ENCODE results near the gene C12orf42.

The C12orf42 gene

DNA sequence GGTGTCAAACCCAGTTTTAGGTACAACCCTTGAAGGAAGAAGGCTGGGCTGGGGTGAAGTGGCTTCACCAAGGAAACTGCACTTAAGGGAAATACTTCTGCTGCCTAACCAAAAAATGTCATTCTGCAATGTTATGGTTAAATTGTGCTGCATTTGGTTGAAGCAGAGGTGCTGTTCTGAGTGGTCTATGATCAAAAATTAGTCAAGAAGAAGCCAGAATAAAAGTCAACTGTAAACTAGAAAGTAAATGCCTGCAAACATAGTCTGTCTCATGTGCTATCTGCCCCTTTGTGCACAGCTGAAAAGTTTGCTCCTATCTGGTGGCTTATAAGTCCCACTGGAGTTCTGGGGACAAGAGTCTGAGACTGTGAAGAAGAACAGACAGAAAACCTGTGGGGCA, 158.8 kb downstream of the C12orf42 start:
- no peak for DNase-seq (ENCODE audit: low read depth in 2 of 2)

DNA sequence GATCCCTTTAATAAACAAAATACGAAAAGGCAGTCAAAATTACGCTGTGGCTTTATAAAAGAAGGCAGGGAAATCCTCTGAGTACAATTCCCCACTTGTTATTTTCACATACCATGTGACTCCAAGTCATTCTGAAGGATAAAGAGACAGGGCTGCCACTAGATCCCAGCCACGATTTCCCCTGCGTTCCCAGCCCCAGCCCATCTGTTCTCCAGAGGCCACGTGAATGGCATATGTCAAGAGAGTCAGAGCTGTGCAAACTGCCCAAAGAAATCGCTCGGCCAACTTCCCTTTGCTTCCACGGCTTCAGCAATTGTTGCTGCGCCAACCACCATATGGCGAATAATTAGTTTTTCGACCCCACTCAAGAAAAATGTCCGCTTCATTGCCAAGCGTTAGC, 161.3 kb downstream of the C12orf42 start:
- no peak for DNase-seq (ENCODE audit: low read depth in 2 of 2)

DNA sequence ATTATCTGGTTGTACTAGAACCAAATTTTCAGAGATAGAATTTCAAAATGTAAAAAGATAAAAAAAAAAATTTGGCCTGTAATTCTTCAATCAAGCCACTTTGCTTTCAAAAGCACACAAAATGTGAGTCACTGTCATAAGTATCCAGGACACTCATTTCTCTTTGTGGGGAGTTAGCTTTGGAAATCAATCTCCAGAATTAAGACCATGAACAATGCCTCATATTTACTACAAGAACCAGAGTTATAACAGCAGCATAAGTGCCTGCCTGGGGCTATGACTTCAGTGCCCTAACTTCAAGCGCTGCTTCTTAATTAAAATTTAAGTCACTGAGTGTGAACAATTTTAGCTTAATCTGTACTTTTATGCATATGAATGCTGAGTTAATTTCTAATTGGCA, 162.1 kb downstream of the C12orf42 start:
- DNase-seq (ENCODE audit: low read depth in 2 of 2) = no peak

DNA sequence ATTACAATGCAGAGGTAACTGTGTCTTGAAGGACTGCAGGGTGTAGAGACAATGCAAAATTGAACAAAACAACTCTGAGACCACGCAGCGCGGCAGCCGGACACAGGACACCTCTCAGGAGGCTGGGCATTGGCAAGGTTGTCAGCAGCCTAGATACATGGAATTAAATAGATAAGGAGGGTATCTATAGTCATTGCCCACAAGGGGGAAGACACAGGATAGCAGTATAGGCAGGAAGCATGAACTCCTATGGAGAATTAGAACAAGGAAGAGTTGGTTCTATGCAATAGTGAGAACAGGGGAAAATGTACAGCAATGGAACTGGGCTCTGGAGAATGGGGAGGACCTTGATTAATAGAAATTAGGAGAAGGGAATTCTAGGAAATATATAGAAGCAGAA, 164.1 kb downstream of the C12orf42 start:
- DNase-seq (ENCODE audit: low read depth in 2 of 2) = no peak

DNA sequence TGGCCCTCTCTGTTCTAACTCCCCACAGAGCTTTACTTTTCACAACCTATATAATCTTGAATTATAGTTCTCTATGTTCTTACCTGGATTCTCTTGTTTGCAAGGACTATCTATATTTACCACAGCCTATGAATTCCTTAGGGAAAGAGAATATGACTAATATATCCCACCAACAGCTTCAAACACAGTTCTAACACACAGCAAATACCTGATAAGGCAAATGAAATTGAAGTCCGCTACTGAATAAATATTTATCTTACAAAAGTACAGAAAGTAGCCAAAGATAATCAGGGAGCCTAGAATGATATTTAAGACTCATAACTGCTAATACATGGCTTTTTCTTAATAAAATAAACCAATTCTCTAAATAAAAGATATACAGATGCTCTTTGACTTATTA, 165.1 kb downstream of the C12orf42 start:
- DNase-seq (ENCODE audit: low read depth in 2 of 2) = no peak

DNA sequence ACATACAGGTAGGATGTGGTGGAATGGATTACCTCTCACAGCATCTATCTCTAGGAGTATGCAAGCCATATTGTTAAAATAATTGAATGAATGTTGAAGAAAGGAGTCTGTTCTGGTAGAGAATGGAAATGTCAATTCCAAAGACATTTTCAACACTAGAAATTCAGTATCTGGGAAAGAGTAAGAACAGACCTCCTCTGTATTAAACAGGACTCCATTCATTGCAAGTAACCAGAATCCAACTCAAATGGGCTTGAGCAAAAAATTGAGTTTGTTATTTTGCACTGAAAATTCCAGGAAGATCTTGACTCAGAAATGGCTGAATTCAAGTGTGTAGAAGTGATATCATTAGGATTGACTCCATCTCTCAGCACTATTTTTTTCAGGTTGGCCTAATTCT, 168.1 kb downstream of the C12orf42 start:
- no peak for DNase-seq (ENCODE audit: low read depth in 2 of 2)

DNA sequence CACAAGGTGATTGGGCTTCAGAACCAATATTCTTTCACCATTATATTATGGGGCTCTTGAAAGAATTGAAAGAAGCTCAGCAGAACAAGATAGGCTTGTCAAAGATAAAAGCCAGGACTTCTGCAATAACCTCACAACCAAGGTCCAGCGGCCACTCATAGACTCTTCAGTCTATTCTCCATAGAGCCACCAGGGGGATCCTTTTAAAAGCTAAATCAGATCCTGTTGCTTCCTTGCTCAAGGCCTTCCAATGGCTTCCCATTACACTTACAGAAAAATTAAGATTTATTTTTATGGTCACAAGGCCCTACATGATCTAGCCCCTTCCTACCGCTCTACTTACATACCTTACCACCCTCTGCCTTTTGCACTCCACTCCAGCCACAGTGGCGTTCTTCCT, 169.6 kb downstream of the C12orf42 start:
- DNase-seq (ENCODE audit: low read depth in 2 of 2) = no peak

DNA sequence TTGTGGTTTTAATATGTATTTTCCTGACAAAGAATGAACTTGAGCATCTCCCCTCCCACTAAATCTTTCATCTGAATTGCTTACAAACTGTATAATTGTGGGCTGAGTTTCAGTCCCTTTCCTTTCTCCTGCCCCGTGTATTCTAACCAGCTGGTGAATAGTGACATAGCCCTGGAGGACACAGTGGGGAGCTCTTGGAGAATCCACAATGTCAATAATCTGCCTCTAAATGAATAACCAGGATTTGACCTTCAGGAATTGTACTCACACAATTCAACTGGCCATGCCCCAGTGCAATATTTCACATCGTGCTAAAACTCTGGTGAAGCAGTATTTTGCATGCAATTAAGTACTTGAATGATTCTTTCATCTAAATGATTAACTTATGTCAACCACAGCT, 177.2 kb downstream of the C12orf42 start:
- no peak for DNase-seq (ENCODE audit: low read depth in 2 of 2)

DNA sequence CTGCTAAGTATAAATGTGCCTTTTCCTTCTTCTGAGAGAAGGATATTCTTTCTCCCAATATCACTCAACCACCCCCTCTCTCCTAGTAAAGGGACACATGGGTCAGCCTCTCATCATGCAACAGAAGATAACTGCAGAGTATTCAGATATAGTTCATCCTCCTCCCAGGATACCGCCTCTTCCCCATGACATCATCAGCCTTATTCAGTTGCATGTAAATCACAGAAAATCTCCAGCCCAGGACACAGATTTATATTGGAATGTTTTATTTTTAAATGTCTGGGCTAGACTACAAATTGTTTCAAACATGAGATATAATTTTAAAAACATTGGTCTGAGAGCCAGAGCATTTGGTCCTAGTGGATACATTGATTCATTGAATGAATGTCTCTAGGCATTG, 178.5 kb downstream of the C12orf42 start:
- no peak for DNase-seq (ENCODE audit: low read depth in 2 of 2)

DNA sequence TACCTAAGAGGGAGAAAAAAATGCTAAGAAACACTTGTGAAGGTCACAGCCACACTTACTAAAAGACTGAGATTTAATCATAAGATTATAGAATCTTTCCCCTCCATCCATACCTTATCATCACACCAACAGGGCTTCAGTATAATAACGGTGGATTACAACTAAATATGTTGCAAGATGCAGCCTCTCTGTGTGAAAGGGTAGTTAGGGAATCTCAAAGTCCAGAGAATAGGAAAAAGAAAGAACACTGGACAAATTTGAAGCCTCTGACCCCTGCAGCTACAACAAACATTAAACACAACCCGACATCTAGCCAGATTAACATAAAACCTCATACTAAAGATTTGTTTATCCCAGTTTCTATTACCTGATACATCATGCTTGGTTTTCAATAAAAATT, 181.0 kb downstream of the C12orf42 start:
- no peak for DNase-seq (ENCODE audit: low read depth in 2 of 2)

DNA sequence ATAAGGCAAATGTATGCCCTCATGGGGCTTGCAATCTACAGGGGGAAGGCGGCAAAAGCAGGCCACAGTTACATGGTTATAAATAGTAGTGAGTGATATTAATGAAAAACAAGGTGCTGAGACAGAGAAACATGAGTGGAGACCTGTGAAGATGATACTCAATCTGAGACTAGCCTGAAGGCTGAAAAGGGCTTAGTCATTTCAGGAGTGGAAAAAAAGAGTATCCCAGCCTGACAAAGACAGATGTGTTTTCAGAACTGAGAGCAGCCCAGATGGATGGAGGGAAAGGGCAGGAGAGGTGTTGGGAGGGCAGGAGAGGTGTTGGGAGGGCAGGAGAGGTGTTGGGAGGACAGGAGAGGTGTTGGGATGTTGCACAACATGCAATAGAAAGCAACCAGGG, 181.9 kb downstream of the C12orf42 start:
- DNase-seq (ENCODE audit: low read depth in 2 of 2) = no peak

DNA sequence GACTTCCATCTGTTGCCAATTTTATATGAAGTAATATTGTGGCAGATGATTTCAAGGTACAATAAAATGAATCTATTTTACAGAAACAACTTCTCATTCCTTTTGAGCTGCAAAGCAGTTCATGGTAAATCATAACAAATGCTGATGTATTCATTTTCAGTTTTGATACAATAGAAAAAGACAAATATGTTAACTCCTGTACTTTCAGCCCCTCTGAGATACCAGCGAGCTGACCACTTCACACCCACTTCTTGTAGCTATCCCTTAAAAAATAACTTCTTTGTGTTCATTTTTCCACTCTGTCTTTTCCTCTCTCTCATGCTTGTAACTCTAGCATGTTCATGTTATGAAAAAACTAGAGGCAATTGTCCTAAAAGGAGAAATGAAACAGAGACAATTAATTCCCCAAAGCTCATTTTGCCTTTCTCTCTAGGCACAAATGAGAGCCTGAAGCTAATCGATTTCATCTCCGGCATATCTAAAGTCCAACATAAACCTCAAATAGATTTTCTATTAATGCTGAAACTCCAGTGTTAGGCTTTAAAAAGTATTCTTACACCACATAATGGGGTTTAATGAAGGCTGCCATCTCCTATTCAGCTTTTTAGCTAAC, 182.9 kb downstream of the C12orf42 start:
- DNase-seq (ENCODE audit: low read depth in 2 of 2) = no peak

DNA sequence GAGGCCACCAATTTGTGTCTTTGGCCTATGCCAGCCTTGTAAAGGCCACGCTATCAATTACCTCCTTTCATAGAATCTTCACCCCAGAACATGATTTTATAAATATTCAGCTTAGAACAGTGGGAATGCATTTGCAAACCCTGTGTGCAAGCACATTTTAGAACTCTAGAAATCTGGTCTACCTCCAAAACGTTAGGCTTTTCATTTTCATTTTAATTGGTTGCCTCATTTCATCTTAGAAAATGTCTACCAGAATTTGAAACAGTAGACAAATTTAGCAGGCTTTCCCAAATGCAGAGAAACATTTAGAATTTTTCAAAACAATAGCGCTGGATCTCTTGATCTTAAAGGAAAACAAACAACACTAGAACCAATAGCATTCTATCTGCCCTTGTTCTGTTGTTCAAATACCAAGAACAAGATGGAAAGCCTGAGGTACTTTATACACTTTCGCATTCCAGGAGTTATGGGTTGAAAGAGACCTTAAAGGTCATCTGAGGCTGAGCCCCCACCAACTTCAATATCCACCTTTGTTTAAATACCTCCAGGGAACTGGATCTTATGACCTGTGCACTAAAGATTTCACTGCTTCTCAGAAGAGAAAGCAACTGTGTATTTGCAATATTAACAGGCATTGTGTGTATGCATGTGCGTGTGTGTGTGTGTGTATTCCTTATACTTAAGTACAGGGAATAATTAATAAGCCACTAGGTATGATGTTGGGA, 185.1 kb downstream of the C12orf42 start:
- DNase-seq (ENCODE audit: low read depth in 2 of 2) = no peak

DNA sequence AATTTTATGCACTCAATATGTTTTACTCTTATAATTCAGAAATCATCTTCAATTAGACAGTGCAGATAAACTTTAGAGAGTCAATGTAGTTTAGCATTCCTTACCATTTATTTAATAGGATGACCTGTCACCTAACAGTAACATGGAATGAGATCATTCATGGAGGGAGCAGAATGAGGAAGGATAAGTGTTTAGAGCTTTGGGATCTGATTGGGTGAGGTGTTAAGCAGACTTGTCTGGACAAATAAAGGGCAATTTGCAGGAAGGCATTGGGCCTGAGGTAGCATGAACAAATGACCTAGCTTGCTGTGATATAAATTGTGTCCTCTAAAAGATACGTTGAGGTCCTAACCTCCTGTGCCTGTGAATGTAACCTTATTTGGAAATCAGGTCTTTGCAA, 187.4 kb downstream of the C12orf42 start:
- no peak for DNase-seq (ENCODE audit: low read depth in 2 of 2)

DNA sequence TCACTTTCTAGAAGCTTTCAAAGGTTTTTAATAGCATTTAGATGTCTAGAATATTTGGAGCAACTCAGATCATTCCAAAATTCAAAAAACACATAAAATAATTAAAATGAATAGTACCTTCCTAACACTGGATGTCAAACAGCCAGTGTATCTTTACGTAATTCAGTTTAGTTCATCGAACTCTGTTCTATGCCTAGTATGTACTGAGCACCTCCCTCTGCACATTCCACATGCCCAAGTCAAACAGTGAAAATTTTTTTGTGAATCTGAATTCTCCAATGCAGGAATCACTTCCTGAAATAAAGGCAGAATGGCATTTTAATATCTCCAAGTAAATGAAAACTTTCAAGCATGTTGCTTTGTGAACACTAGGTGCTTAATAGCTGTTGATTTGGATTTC, 192.3 kb downstream of the C12orf42 start:
- DNase-seq (ENCODE audit: low read depth in 2 of 2) = no peak

DNA sequence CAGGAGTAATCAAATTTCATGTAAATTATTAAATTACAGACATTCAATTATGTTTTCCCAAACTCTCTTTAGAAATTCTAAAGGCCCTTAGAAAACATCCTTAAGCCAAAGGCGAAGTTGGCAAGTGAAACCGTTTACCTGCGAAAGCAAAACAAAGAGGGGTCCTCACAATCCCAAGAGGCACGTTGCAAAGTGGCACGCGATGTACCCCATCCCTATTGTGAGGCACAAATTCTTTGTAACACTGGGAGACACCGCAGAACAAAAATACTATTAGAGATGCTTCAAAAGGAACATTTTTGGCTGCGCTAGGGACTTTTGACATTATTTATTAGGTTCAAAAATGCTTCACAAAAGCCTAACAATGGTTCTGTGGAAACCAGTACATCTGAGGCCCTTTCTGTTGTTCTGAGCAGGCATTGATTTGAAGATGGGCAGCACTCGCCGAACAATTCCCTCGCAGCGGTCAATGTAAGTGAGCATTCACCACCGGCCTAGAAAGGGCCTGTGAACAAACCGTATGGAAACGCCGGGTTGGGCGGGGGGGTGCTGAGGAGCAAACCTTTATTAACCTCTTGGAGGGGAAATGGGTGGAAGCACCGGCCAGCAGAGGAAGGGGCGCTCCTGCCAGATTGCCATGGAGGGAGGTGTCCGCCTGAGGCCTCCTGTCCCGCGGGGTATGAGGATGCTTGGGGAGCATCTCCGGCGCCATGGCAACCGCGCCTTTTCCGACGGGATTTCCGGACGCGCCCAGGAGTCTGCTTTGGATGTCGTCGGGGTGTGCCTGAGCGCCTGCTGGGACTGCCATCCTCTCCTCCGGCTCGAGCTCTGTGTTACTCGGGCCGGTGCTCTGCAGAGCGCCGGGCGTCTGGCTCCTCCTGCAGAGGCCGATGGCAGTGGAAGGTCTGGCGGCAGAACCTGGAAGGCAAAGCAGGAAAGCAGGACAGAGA, 193.9 kb downstream of the C12orf42 start:
- no peak for DNase-seq (ENCODE audit: low read depth in 2 of 2)

DNA sequence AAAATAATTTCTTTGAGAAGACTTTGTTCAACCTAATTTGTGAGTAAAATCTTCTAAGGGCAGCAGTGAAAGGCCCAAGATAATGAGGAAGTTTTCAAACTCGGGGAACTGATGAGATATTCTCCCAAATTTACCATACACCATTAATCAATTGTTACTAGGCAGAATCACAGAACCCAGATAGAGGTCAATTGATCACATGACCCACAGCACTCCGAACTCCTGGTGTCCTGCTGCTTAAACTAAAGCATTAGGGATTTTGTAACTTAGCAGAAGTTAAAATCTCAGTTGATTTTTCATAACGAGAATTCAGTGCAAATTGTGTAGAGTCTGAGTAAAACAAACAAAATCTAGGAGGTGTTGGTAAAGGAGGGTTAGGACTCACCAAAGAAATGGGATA, 207.8 kb downstream of the C12orf42 start:
- DNase-seq (ENCODE audit: low read depth in 2 of 2) = no peak

DNA sequence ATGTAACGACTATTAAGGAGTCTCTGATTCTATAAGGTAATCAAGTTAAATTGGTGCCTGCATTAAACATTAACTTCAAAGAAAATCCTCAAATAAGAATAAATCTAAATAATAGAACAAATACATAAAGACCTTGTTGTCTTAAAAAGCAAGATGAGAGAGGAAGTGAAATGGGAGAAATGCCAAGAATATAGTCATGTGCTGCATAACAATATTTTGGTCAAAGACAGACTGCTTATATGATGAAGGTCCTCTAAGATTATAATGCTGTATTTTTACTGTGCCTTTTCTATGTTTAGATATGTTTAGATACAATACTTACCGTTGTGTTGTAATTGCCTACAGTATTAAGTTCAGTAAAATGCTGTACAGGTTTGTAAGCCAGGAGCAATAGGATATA, 213.6 kb downstream of the C12orf42 start:
- no peak for DNase-seq (ENCODE audit: low read depth in 2 of 2)

DNA sequence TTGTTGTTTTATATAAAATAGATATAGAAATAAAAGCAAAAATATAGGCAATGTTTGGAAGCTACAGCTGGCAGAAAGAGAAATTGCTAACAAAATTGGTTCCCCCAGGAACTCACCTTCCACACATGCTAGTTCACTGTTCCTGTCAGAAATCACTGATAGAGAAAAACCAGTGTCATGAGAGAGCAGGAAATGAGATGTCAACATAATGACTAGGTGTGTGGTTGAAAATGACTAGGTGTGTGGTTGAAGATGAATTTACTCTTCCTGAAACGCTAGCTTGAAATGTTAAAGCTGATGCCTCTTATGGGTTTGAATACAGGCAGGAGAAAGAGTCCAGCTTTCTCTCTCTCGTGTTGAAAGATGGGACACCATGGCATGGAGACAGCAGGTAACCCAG, 216.3 kb downstream of the C12orf42 start:
- no peak for DNase-seq (ENCODE audit: low read depth in 2 of 2)

DNA sequence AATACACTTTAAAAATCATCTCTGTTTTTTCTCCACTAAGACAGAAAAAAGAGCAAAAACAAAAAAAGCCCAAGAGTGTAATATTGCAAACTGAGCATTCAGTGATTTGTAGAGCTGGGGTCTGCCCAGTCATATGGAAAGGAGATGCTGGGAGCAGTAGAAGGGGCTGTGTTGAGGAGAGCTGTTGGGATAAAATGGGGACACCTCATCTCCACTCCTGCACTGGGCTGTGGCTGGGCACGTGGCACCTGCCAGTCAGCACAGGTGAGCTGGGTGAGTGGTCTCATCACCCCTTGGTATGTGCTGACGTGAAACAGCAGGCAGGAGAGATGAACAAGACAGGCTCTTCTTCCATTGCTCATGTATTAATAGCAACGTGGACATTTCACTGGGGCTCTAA, 217.4 kb downstream of the C12orf42 start:
- DNase-seq (ENCODE audit: low read depth in 2 of 2) = no peak

DNA sequence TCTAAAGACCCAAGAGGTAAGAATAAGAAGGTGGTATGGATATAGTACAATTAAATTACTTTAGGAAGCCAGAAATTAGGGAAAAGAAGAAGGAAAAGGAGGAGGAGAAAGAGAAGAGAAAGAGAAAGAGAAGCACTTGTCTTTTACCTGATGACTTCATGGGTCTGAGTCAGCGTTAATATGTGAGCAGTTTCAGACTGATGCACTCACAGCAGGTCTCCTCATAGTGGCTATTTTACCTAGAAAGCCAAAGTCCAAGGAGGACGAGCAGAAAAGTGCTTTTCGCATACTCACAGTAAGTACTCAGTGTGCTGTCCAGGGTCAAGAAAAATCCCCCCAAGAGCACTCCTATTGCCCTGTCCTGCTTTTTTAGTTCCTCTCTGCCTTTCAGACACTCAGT, 222.1 kb downstream of the C12orf42 start:
- DNase-seq (ENCODE audit: low read depth in 2 of 2) = no peak

DNA sequence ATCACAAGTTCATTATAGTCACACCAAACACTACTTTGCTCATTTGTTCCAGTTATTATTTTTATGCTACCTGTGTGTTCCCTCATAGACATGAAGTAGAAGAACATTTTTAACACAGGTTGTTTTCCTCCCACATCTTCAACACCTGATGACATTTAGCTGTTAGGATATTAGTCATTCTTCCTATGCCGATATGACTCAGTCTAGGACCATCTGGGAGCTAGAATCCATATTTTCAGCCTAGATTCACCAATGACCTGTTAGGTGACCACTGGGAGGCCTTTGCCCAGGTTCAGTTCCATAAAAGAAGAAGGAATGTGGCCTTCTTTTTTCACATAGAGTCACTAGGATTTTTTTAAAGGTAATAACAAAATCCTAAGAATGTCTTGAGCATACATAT, 222.8 kb downstream of the C12orf42 start:
- DNase-seq (ENCODE audit: low read depth in 2 of 2) = no peak

DNA sequence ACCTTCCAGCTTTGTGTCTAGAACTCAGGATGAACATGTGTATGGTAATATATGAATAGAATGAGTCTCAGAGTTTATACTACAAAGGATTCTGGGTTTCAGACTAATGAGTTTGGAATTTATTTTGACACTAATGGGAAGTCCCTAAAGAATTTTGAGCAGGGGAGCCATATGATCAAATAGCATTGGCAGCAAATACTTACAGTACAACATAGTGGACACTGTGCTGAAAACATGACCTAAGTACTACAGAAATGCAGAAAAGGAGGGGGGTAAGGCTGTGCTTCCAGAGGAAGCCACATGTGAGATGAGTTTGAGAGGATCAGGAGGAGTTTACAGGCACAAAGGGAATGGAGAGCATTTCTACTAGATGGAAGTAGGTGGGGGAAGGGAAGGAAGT, 225.8 kb downstream of the C12orf42 start:
- no peak for DNase-seq (ENCODE audit: low read depth in 2 of 2)
